HepG2 (cell line): ENCODE results near the gene MCOLN3.

Experiments
- ELF1 ChIP-seq: sonication (generic); formaldehyde crosslinking; IDR thresholded peaks from 2 replicates; pipeline ENCODE4 v1.4.0; 2020; ENCODE audit warnings: missing genetic modification reagents
- EZH2 ChIP-seq: conservative IDR thresholded peaks from 2 replicates; pipeline ENCODE4 v1.6.1; 2012; ENCODE audit warnings: mild to moderate bottlenecking, low read depth, low read length, moderate library complexity
- JUND ChIP-seq: sonication (generic); formaldehyde crosslinking; IDR thresholded peaks from 2 replicates; pipeline ENCODE4 v1.8.0; 2022; ENCODE audit warnings: mild to moderate bottlenecking, missing genetic modification reagents
- POLR2AphosphoS5 ChIP-seq: IDR thresholded peaks from 2 replicates; pipeline ENCODE4 v1.6.1; 2012; ENCODE audit warnings: low read depth, low read length
- TAF1 ChIP-seq: sonication (generic); formaldehyde crosslinking; IDR thresholded peaks from 2 replicates; pipeline ENCODE4 v1.4.0; 2020; ENCODE audit warnings: missing genetic modification reagents
- TAF15 ChIP-seq: fragments of 200-400 bp; formaldehyde crosslinking; IDR thresholded peaks from one replicate; pipeline ENCODE4 v1.6.1; 2018; ENCODE audit warnings: mild to moderate bottlenecking, low read depth, low read length; ENCODE audit not compliant: poor library complexity, severe bottlenecking
- ZNF253 ChIP-seq: sonication (generic); formaldehyde crosslinking; IDR thresholded peaks from 2 replicates; pipeline ENCODE4 v1.8.0; 2022; ENCODE audit warnings: mild to moderate bottlenecking, missing genetic modification reagents, borderline replicate concordance
- ZNF513 ChIP-seq: sonication (generic); formaldehyde crosslinking; conservative IDR thresholded peaks from 2 replicates; pipeline ENCODE4 v1.5.0; 2020; ENCODE audit warnings: missing genetic modification reagents
- ZNF781 ChIP-seq: sonication (generic); formaldehyde crosslinking; IDR thresholded peaks from 2 replicates; pipeline ENCODE4 v1.5.1; 2020; ENCODE audit warnings: borderline replicate concordance, mild to moderate bottlenecking, missing genetic modification reagents; ENCODE audit errors: not compliant biosample characterization

GRCh38 chr1:85090225-85090624, 41.9 kb upstream of the MCOLN3 start:
- TF ChIP-seq TAF1 (CRISPR knock-in tag), result no peak
- TF ChIP-seq JUND (CRISPR knock-in tag), result no peak
- TF ChIP-seq POLR2AphosphoS5, result no peak
- no peak for TF ChIP-seq ZNF781 (CRISPR knock-in tag)
- TF ChIP-seq EZH2, result no peak
- no peak for TF ChIP-seq TAF15
- TF ChIP-seq ELF1, result no peak
- TF ChIP-seq ZNF253 (CRISPR knock-in tag), result no peak
- TF ChIP-seq ZNF513, result no peak
